Measurements from ENCODE around the gene CLEC4M. TPM values are rescaled to one million over a fixed set of nuclear protein-coding genes. Genes with fewer than 3 reads are reported as not detected.

The CLEC4M gene
- total RNA-seq, 1 experiment from 2014 or later: not detected

- H3K4me2 ChIP-seq (ENCODE audit: low read depth, low read length, poor library complexity, severe bottlenecking): no peak overlapping the region
- H3K4me3 ChIP-seq (ENCODE audit: low read length): no peak overlapping the region
- H3K4me1 ChIP-seq (ENCODE audit: low read length): no peaks in the 10 kb centered on the region
- H3K27me3 ChIP-seq (ENCODE audit: low read length): no peaks in the 10 kb centered on the region
- no peaks in the 10 kb centered on the region for H4K20me1 ChIP-seq (ENCODE audit: insufficient read depth, low read depth, low read length)
- no peak for DNase-seq
- no peak overlapping the region for H3K27ac ChIP-seq (ENCODE audit: low read length)
- no peaks in the 10 kb centered on the region for H3K9me3 ChIP-seq (ENCODE audit: low read length)
- H3K79me2 ChIP-seq (ENCODE audit: low read length): no peaks in the 10 kb centered on the region
- no peaks in the 10 kb centered on the region for H3K36me3 ChIP-seq (ENCODE audit: insufficient read depth, low read length)
- H3K9me2 ChIP-seq (replicated peaks; ENCODE audit: insufficient read depth, low read length): no peaks in the 10 kb centered on the region
- no peak overlapping the region for H2AFZ ChIP-seq (ENCODE audit: low read length)
- H3K9ac ChIP-seq (ENCODE audit: low read length): no peak overlapping the region
Observed at GRCh38 chr19:7729831-7730285, 33.2 kb upstream of the CLEC4M start.

GRCh38 chr19:7730286-7731217 is 32.5 kb upstream of the CLEC4M start:
- Histone ChIP-seq H3K4me2 (ENCODE audit: low read depth, low read length, poor library complexity, severe bottlenecking) (no peak overlapping the region), H3K4me1 (ENCODE audit: low read length) (no peaks in the 10 kb centered on the region), H4K20me1 (ENCODE audit: insufficient read depth, low read depth, low read length) (no peaks in the 10 kb centered on the region), H3K27ac (ENCODE audit: low read length) (no peak overlapping the region), H3K9me3 (ENCODE audit: low read length) (no peaks in the 10 kb centered on the region), H3K36me3 (ENCODE audit: insufficient read depth, low read length) (no peaks in the 10 kb centered on the region), H2AFZ (ENCODE audit: low read length) (no peak overlapping the region), H3K27me3 (ENCODE audit: low read length) (no peaks in the 10 kb centered on the region), H3K9me2 (replicated peaks; ENCODE audit: insufficient read depth, low read length) (no peaks in the 10 kb centered on the region), H3K79me2 (ENCODE audit: low read length) (no peaks in the 10 kb centered on the region), H3K9ac (ENCODE audit: low read length) (no peak overlapping the region), H3K4me3 (ENCODE audit: low read length) (no peak overlapping the region)
- no peak for DNase-seq

- H3K9me3 ChIP-seq (ENCODE audit: low read length): no peaks in the 10 kb centered on the region
- H3K4me3 ChIP-seq (ENCODE audit: low read length): no peak overlapping the region
- H3K79me2 ChIP-seq (ENCODE audit: low read length): no peaks in the 10 kb centered on the region
- no peak for DNase-seq
- H3K27me3 ChIP-seq (ENCODE audit: low read length): no peaks in the 10 kb centered on the region
- no peak overlapping the region for H3K4me2 ChIP-seq (ENCODE audit: low read depth, low read length, poor library complexity, severe bottlenecking)
- H3K27ac ChIP-seq (ENCODE audit: low read length): no peak overlapping the region
- H3K36me3 ChIP-seq (ENCODE audit: insufficient read depth, low read length): no peaks in the 10 kb centered on the region
- no peaks in the 10 kb centered on the region for H4K20me1 ChIP-seq (ENCODE audit: insufficient read depth, low read depth, low read length)
- H3K9ac ChIP-seq (ENCODE audit: low read length): no peak overlapping the region
- no peaks in the 10 kb centered on the region for H3K9me2 ChIP-seq (replicated peaks; ENCODE audit: insufficient read depth, low read length)
- H3K4me1 ChIP-seq (ENCODE audit: low read length): no peaks in the 10 kb centered on the region
- H2AFZ ChIP-seq (ENCODE audit: low read length): no peak overlapping the region
Observed at GRCh38 chr19:7731218-7731595, 31.8 kb upstream of the CLEC4M start.

GRCh38 chr19:7731615-7732014 is 31.4 kb upstream of the CLEC4M start:
- Histone ChIP-seq H3K79me2 (ENCODE audit: low read length) (no peaks in the 10 kb centered on the region), H3K9me2 (replicated peaks; ENCODE audit: insufficient read depth, low read length) (no peaks in the 10 kb centered on the region), H3K27ac (ENCODE audit: low read length) (no peak overlapping the region), H4K20me1 (ENCODE audit: insufficient read depth, low read depth, low read length) (no peaks in the 10 kb centered on the region), H3K36me3 (ENCODE audit: insufficient read depth, low read length) (no peaks in the 10 kb centered on the region), H2AFZ (ENCODE audit: low read length) (no peak overlapping the region), H3K27me3 (ENCODE audit: low read length) (no peaks in the 10 kb centered on the region), H3K9me3 (ENCODE audit: low read length) (no peaks in the 10 kb centered on the region), H3K4me3 (ENCODE audit: low read length) (no peak overlapping the region), H3K4me2 (ENCODE audit: low read depth, low read length, poor library complexity, severe bottlenecking) (no peak overlapping the region), H3K9ac (ENCODE audit: low read length) (no peak overlapping the region), H3K4me1 (ENCODE audit: low read length) (no peaks in the 10 kb centered on the region)
- DNase-seq: no peak

GRCh38 chr19:7732045-7732444 is 31.0 kb upstream of the CLEC4M start, which contains the start of gene CLEC4G:
CLEC4G (minus strand) TSS chr19:7732110; CDS start chr19:7732102, 8 bp downstream.
- Histone ChIP-seq H3K9me2 (replicated peaks; ENCODE audit: insufficient read depth, low read length) (no peaks in the 10 kb centered on the region), H3K4me1 (ENCODE audit: low read length) (no peaks in the 10 kb centered on the region), H3K79me2 (ENCODE audit: low read length) (no peaks in the 10 kb centered on the region), H2AFZ (ENCODE audit: low read length) (no peak within 1 kb of the TSS), H3K27me3 (ENCODE audit: low read length) (no peaks in the 10 kb centered on the region), H3K36me3 (ENCODE audit: insufficient read depth, low read length) (no peaks in the 10 kb centered on the region), H3K9me3 (ENCODE audit: low read length) (no peaks in the 10 kb centered on the region), H3K9ac (ENCODE audit: low read length) (no peak within 1 kb of the TSS), H3K4me3 (ENCODE audit: low read length) (no peak within 1 kb of the TSS), H4K20me1 (ENCODE audit: insufficient read depth, low read depth, low read length) (no peaks in the 10 kb centered on the region), H3K27ac (ENCODE audit: low read length) (no peak within 1 kb of the TSS), H3K4me2 (ENCODE audit: low read depth, low read length, poor library complexity, severe bottlenecking) (no peak within 1 kb of the TSS)
- DNase-seq: no peak

- Histone ChIP-seq H3K36me3 (ENCODE audit: insufficient read depth, low read length) (no peaks in the 10 kb centered on the region), H3K27ac (ENCODE audit: low read length) (no peak overlapping the region), H3K4me1 (ENCODE audit: low read length) (no peaks in the 10 kb centered on the region), H3K9ac (ENCODE audit: low read length) (no peak overlapping the region), H3K27me3 (ENCODE audit: low read length) (no peaks in the 10 kb centered on the region), H2AFZ (ENCODE audit: low read length) (no peak overlapping the region), H3K4me3 (ENCODE audit: low read length) (no peak overlapping the region), H3K4me2 (ENCODE audit: low read depth, low read length, poor library complexity, severe bottlenecking) (no peak overlapping the region), H3K9me3 (ENCODE audit: low read length) (no peaks in the 10 kb centered on the region), H3K79me2 (ENCODE audit: low read length) (no peaks in the 10 kb centered on the region), H4K20me1 (ENCODE audit: insufficient read depth, low read depth, low read length) (no peaks in the 10 kb centered on the region), H3K9me2 (replicated peaks; ENCODE audit: insufficient read depth, low read length) (no peaks in the 10 kb centered on the region)
- DNase-seq: no peak
Observed at GRCh38 chr19:7733376-7733775, 29.7 kb upstream of the CLEC4M start.

GRCh38 chr19:7734220-7735203 is 28.5 kb upstream of the CLEC4M start:
- no peaks in the 10 kb centered on the region for H3K4me1 ChIP-seq (ENCODE audit: low read length)
- no peak overlapping the region for H3K9ac ChIP-seq (ENCODE audit: low read length)
- no peak overlapping the region for H2AFZ ChIP-seq (ENCODE audit: low read length)
- H3K79me2 ChIP-seq (ENCODE audit: low read length): no peaks in the 10 kb centered on the region
- DNase-seq: no peak
- no peaks in the 10 kb centered on the region for H3K27me3 ChIP-seq (ENCODE audit: low read length)
- H3K4me2 ChIP-seq (ENCODE audit: low read depth, low read length, poor library complexity, severe bottlenecking): no peak overlapping the region
- no peaks in the 10 kb centered on the region for H3K36me3 ChIP-seq (ENCODE audit: insufficient read depth, low read length)
- H3K9me3 ChIP-seq (ENCODE audit: low read length): no peaks in the 10 kb centered on the region
- H4K20me1 ChIP-seq (ENCODE audit: insufficient read depth, low read depth, low read length): no peaks in the 10 kb centered on the region
- H3K4me3 ChIP-seq (ENCODE audit: low read length): no peak overlapping the region
- H3K9me2 ChIP-seq (replicated peaks; ENCODE audit: insufficient read depth, low read length): no peaks in the 10 kb centered on the region
- no peak overlapping the region for H3K27ac ChIP-seq (ENCODE audit: low read length)

GRCh38 chr19:7736148-7736547 is 26.9 kb upstream of the CLEC4M start:
- H3K4me3 ChIP-seq (ENCODE audit: low read length): no peak overlapping the region
- H3K9ac ChIP-seq (ENCODE audit: low read length): no peak overlapping the region
- H3K4me1 ChIP-seq (ENCODE audit: low read length): no peaks in the 10 kb centered on the region
- H3K27me3 ChIP-seq (ENCODE audit: low read length): no peaks in the 10 kb centered on the region
- no peaks in the 10 kb centered on the region for H3K36me3 ChIP-seq (ENCODE audit: insufficient read depth, low read length)
- no peaks in the 10 kb centered on the region for H3K9me3 ChIP-seq (ENCODE audit: low read length)
- no peaks in the 10 kb centered on the region for H4K20me1 ChIP-seq (ENCODE audit: insufficient read depth, low read depth, low read length)
- no peaks in the 10 kb centered on the region for H3K9me2 ChIP-seq (replicated peaks; ENCODE audit: insufficient read depth, low read length)
- H2AFZ ChIP-seq (ENCODE audit: low read length): no peak overlapping the region
- no peak for DNase-seq
- H3K4me2 ChIP-seq (ENCODE audit: low read depth, low read length, poor library complexity, severe bottlenecking): no peak overlapping the region
- no peaks in the 10 kb centered on the region for H3K79me2 ChIP-seq (ENCODE audit: low read length)
- H3K27ac ChIP-seq (ENCODE audit: low read length): no peak overlapping the region
